NCI-H526 treated with DMSO at 0.1 percent for 48 hours (cell line): ENCODE measurements around the gene FAM234B.
A peak's percentile ranks its signal among the peaks of the same experiment; 100 is the strongest.
"Not testable (repeated sequence)": the region's sequence is repeated elsewhere in the genome, so short reads cannot be mapped to it uniquely, and the experiment has no call there.

Source experiments
- DNase-seq: peaks from one replicate; lab custom pipeline; 2025; lab: John Stamatoyannopoulos, UW

The FAM234B gene

DNA sequence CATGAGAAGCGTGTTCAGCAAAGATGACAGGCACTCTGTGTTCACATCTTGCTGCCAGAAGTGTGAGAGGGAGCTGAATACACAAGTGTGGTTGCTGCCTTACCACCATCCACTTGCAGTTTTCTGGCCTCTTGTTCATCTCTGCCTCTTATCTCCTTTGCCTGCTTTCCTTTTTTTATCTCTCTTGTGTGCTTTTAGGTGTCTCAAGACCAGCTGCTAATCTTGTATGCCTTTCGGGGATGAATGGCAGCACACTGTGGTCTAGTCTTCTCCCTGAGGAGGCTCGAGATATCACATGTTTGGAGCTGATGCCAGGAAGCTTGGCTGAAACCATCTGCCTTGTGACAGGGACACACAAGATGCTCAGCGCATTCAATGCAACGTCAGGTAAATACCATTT lies 17.2 kb downstream of the FAM234B start:
- no peak for DNase-seq

GRCh38 chr12:13062669-13063068 lies 18.5 kb downstream of the FAM234B start:
- no peak for DNase-seq

DNA sequence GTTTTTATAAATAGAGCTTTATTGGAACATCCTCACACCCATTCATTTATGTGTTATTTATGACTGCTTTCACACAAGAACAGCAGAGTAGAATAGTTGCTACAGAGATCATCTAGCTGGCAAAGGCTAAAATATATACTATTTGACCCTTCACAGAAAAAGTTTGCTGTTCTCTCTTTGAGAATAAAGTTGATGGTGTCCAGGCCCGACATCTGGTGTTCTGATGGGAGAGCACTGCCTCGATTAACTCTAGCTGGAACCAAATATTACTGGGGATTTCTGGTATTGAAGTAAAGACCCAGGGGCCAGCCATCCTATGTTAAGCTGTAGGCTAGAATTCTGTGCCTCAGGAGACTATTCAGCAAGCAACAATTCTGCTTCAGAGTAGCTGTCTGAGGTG lies 21.8 kb downstream of the FAM234B start:
- no peak for DNase-seq

- no peak for DNase-seq
These were observed 22.3 kb downstream of the FAM234B start for GRCh38 chr12:13066459-13066858.

DNA sequence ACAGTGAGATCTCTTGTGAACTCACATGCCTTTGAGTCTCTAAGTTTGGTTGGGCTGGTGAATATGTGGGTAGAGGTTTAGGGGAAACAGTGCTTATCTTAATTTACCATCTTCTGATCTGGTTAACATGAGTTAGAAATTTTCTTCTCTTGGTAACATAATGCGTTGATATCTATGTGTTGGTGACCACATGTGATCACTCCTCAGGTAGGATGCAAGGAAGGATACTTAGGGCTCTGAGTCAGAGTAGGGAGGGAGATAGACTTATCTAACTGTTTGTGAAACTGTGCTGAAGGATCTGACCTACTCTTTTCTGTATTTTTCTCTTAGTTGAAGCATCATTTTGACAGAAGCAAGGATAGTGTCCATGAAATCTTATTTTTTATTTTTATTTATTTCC lies 23.1 kb downstream of the FAM234B start:
- no peak for DNase-seq

GRCh38 chr12:13069380-13069779 lies 25.2 kb downstream of the FAM234B start:
- no peak for DNase-seq

DNA sequence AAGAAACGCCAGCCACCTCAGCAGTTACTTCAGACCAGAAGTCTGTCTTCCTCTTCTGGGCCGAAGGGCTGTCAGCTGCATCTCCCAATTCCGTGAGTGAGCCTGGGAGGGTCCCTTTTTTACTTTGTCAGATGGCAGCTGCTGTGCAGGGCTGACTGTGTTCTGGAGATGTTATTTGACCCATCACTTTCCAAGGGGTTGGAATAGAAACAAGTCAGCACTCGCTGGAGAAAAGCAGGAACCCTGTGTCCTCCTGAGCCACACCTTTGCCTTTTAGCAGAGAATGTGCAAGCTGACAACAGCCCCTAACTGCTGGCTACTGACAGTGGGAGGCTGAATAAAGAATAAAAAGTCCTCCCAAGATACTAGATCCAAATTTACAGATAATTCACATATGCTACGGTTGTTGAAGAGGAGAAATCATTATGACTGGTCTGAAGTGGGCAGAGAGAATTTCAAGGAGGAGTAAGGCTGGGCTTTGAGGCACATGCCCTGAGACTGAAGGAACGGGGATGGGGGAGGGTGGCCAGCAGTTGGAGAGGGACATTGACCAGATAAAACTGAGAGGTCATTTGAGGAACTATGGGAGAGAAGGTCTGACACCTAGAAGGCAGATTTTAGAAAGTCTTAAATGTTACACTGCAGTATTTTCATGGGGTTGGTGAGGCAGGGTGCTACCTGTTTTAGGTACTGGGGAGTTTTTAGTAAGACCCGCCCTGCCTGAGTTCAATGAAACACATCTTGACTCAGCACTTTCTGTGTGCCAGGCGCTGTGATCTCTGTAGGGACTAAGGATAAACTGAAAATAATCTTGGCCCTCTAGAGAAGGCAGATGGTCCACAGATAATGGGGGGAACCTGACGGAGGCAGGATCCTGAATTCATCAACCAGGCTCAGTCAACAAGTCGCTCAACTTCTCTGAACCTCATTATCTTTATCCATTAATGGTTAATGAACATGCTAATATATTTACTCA lies 27.4 kb downstream of the FAM234B start:
- DNase-seq = no peak

DNA sequence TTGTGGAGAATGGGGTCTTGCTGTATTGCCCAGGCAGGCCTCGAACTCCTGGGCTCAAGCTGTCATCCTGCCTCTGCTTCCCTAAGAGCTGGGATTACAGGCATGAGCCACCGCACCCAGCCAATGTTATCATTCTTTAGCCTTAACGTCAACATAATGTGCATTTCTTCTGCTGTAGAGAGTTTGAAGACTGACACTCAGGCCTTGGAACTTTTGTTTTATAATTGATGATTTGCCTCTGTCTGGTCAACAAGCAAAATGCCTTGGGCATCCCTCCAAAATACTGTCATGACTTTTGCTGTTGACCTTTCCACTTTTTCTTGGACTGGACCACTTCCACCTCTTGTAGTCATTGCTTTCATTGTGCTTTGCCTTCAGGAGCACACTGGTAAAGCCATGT lies 29.0 kb downstream of the FAM234B start:
- DNase-seq = no peak

DNA sequence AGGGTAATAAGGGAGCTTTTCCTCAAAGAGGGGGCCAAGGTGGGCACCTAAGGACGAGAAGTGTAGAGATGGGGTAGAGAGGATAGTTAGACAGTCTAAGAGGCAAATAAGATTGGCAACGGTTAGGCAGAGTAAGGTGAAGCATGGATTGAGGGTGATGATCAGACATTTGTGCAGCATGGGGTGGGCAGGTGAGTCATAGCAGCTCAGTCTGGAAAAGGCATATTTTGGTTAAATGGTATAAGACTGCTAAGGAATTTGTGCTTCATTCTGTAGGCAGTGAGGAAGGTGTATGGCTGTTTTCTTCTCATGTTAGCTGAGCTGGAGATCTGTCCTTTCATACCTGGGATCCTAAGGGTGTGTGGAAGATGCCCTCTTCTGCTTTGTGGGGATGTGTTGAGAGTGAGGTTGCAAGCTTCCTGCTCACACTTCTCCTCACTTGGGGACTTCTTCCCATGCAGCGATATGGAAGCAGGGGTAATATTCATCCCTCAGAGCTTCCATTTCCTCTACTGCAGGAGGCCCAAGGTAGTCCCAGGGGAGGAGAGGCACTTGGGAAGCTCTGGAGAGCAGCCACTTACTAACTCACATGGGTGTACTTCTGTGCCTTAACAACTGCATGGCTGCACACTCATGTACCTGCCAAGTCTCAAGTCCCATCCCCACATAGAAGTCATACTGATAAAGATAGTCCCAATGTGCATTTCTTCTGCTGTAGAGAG lies 30.4 kb downstream of the FAM234B start:
- DNase-seq = no peak

DNA sequence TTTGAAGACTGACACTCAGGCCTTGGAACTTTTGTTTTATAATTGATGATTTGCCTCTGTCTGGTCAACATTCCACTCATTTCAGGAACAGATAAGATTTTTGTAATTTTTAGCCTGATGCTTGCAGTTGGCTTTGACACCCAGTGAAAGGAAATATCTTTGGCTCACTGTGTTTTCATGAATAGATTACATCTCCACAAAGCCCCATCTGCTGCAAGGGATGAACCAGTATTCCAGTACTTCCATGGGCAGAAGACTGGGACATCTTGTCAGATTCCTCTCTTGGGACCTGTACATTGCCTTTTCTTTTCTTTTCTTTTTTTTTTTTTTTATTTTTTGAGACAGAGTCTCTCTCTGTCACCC lies 30.9 kb downstream of the FAM234B start:
- no peak for DNase-seq

DNA sequence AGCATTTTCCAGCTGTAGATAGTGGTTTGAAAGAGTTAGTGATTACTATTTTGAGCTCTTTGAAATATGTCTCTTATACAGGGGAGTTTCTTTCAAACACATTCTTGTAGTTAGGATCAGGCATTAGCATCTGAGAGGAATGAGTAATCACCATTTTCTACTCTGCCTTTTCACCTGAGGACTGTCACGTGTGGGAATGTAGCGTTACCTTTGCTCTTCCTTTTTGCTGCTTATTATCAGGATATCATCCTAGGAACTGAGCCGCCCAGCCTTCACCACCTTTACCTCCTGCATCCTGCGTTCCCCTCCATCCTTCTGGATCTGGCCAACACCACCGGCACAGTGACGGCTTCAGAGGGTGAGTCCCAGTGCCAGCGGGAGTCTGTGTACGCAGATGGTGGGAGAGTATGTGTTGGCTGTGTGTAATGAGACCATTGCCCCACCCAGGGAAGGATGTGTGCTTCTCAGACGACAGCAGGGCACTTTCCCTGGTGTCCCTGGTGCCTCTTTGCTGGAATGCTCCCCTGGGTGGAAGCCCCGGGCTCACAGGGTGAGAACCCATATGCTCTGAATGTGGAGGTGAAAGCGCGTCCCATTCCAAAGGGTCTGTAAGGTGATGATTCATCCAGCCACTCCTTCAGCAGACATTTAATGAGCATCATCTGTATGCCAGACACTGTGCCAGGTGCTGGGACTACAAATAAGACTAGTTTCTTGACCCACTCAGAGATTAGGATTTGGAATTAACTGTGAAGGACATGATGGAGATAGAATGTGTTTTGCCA lies 31.8 kb downstream of the FAM234B start:
- no peak for DNase-seq

DNA sequence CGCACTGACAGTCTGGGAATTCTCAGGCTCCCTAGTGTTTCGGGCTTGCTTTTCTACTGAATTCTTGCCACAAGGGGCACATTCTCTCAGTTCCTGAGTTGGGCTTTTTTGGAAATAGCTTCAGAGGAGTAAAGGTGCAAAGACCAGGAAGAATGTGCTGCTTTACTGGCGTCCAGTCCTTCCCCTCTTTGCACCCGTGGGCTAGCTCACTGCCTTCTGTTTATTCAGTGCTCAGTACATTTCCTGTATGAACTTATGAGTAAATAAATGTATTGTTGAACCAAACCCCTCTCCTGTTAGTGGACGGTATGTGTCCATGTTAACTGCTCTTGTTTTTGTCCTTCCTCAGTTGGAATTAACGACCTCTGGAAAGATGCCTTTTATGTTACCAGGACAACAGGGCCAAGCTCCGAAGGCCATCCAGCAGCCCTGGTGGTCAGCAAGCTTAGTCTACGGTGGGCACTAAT lies 35.3 kb downstream of the FAM234B start:
- no peak for DNase-seq

GRCh38 chr12:13080266-13080665 lies 36.1 kb downstream of the FAM234B start:
- DNase-seq = no peak

DNA sequence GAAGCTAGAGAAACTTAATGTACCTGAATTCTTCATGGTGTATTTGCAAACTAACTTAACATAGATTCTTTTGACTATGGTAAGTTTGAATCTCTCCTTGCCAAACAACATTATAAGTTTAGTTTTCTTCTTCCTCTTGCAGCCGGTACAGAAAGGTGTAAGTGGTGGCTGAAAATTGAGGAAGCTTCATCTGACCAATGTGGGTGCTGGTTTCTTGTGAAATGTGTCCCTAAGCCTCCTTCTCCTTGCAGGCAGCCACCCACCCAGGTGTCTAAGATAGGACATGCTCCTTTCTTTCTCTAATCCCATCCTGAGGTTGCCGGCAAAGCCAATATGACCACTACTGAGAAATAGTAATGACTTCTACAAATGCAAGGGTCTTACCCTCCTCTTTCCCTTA lies 38.7 kb downstream of the FAM234B start:
- DNase-seq = no peak

GRCh38 chr12:13083638-13084037 lies 39.5 kb downstream of the FAM234B start:
- not testable (repeated sequence) for DNase-seq

GRCh38 chr12:13084898-13085640 lies 40.9 kb downstream of the FAM234B start:
- DNase-seq = no peak

GRCh38 chr12:13085968-13086686 lies 41.9 kb downstream of the FAM234B start:
- DNase-seq = no peak

GRCh38 chr12:13087766-13088165 lies 43.6 kb downstream of the FAM234B start:
- DNase-seq = no peak

- no peak for DNase-seq
These were observed 44.3 kb downstream of the FAM234B start for GRCh38 chr12:13088496-13088895.

DNA sequence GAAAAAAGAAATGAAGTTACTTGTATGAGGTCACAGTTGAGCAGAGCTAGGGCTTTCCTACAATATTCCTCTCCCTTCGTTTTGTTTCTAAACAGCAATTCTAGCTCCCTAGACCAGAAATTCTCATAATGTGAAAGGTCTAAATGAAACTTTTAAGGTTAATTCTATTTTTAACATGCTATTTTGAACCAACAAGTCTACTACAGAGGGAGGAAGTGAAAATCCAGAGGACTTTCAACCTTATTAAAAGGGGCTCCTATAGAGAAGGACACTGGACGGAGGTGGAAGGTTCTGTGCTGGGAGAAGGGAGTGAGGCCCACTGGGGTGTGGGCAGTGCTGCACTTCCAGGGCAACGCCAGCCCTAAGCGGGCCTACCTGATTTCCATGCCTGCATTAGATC lies 45.9 kb downstream of the FAM234B start:
- no peak for DNase-seq

- DNase-seq = peak; percentile 24
These were observed 47.7 kb downstream of the FAM234B start for GRCh38 chr12:13091832-13092231.
